ENCODE measurements around the gene BPHL.

DNA sequence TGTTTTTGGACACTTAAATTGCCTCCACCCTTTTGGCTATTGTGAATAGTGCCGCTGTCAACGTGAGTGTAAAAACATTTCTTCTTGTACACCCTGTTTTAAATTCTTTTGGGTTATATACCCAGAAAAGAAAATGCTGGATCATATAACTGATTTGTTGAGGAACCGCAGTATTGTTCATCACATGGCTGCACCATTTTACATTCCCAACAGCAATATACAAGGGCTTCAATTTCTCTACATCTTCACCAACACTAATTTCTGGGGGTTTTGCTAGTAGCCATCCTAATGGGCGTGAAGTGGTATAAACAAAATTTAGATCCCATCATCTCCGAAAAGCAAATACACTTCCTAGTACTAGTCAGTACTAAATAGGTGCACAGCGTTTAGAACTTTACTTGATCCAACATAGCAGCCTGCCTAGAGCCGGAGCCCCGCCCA lies 579 bp upstream of the BPHL start:
- TF ChIP-seq, protein P1, sequence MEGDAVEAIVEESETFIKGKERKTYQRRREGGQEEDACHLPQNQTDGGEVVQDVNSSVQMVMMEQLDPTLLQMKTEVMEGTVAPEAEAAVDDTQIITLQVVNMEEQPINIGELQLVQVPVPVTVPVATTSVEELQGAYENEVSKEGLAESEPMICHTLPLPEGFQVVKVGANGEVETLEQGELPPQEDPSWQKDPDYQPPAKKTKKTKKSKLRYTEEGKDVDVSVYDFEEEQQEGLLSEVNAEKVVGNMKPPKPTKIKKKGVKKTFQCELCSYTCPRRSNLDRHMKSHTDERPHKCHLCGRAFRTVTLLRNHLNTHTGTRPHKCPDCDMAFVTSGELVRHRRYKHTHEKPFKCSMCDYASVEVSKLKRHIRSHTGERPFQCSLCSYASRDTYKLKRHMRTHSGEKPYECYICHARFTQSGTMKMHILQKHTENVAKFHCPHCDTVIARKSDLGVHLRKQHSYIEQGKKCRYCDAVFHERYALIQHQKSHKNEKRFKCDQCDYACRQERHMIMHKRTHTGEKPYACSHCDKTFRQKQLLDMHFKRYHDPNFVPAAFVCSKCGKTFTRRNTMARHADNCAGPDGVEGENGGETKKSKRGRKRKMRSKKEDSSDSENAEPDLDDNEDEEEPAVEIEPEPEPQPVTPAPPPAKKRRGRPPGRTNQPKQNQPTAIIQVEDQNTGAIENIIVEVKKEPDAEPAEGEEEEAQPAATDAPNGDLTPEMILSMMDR (conservative IDR thresholded peaks at IDR 0.05; ENCODE audit: low read depth, low read length): no peak
- TF ChIP-seq RCOR1 (IDR thresholded peaks at IDR 0.05; ENCODE audit: insufficient replicate concordance, low read length): no peak

Measured in IMR-90 (cell line).